Neural cell (in vitro differentiated cells): Measurements from ENCODE around the gene KIAA0586. TPM values are rescaled to one million over a fixed set of nuclear protein-coding genes. Genes with fewer than 3 reads are reported as not detected.

Experiments used
- H2AFZ ChIP-seq: fragments of 200-600, 300-800 bp; sonication (generic), shearing (Covaris generic); 2 replicates; pipeline ENCODE4 v1.6.0; 2014; ENCODE audit warnings: low read depth, mild to moderate bottlenecking, antibody characterized with exemption, low read length, moderate library complexity
- H3F3A ChIP-seq: fragments of 200-600 bp; shearing (Covaris generic); 2 replicates; pipeline ENCODE4 v1.6.1; 2016; ENCODE audit warnings: mild to moderate bottlenecking, moderate library complexity, mixed read lengths, antibody characterized with exemption, low read length; ENCODE audit not compliant: insufficient read depth, poor library complexity, severe bottlenecking
- H3K27ac ChIP-seq: fragments of 200-600, 300-800 bp; sonication (generic), shearing (Covaris generic); 2 replicates; pipeline ENCODE4 v1.5.1; 2014; ENCODE audit warnings: mild to moderate bottlenecking, low read length, moderate library complexity
- H3K27me3 ChIP-seq: fragments of 300-800, 200-600 bp; sonication (generic), shearing (Covaris generic); 2 replicates; pipeline ENCODE4 v1.6.0; 2014; ENCODE audit warnings: mild to moderate bottlenecking, low read depth, low read length, moderate library complexity; ENCODE audit not compliant: insufficient read depth
- H3K36me3 ChIP-seq: fragments of 300-800, 200-600 bp; sonication (generic), shearing (Covaris generic); 2 replicates; pipeline ENCODE4 v1.5.1; 2014; ENCODE audit warnings: mild to moderate bottlenecking, antibody characterized with exemption, low read length, moderate library complexity; ENCODE audit not compliant: insufficient read depth
- H3K4me2 ChIP-seq: fragments of 300-800, 200-600 bp; sonication (generic), shearing (Covaris generic); 2 replicates; pipeline ENCODE4 v1.6.0; 2014; ENCODE audit warnings: mild to moderate bottlenecking, low read length
- H3K4me3 ChIP-seq: fragments of 300-800, 200-600 bp; sonication (generic), shearing (Covaris generic); 2 replicates; pipeline ENCODE4 v1.5.1; 2014; ENCODE audit warnings: mild to moderate bottlenecking, low read length, moderate library complexity
- H3K79me2 ChIP-seq: fragments of 200-600 bp; shearing (Covaris generic); replicated peaks from 2 replicates; pipeline ENCODE4 v1.6.0; 2014; ENCODE audit warnings: mild to moderate bottlenecking, low read length, moderate library complexity; ENCODE audit not compliant: insufficient read depth
- H3K9ac ChIP-seq: fragments of 300-800, 200-600 bp; sonication (generic), shearing (Covaris generic); 2 replicates; pipeline ENCODE4 v1.6.1; 2016; ENCODE audit warnings: mild to moderate bottlenecking, low read length, mixed read lengths
- H3K9me2 ChIP-seq: fragments of 200-600 bp; shearing (Covaris generic); 2 replicates; pipeline ENCODE4 v1.6.1; 2016; ENCODE audit warnings: mild to moderate bottlenecking, low read length, mixed read lengths; ENCODE audit not compliant: insufficient read depth
- H3K9me3 ChIP-seq: fragments of 200-600, 300-800 bp; sonication (generic), shearing (Covaris generic); 2 replicates; pipeline ENCODE4 v1.6.1; 2016; ENCODE audit warnings: mild to moderate bottlenecking, mixed run types, low read length, moderate library complexity, mixed read lengths
- H4K20me1 ChIP-seq: fragments of 200-600 bp; shearing (Covaris generic); 2 replicates; pipeline ENCODE4 v1.6.1; 2016; ENCODE audit warnings: mild to moderate bottlenecking, mixed run types; ENCODE audit not compliant: insufficient read depth
- CTCF ChIP-seq: fragments of 450-650 bp; IDR thresholded peaks from 2 replicates; pipeline ENCODE4 v1.5.1; 2014; ENCODE audit warnings: antibody characterized with exemption, mild to moderate bottlenecking, moderate library complexity; ENCODE audit not compliant: poor library complexity, severe bottlenecking
- EP300 ChIP-seq: fragments of 450-650 bp; conservative IDR thresholded peaks from 2 replicates; pipeline ENCODE4 v1.6.1; 2014; ENCODE audit warnings: antibody characterized with exemption, mild to moderate bottlenecking, moderate library complexity; ENCODE audit not compliant: poor library complexity, severe bottlenecking
- EZH2 ChIP-seq: fragments of 200-600, 300-800 bp; shearing (Covaris generic), sonication (generic); IDR thresholded peaks from 2 replicates; pipeline ENCODE4 v1.6.1; 2014; ENCODE audit warnings: antibody characterized with exemption, low read length, borderline replicate concordance, mild to moderate bottlenecking; ENCODE audit not compliant: insufficient read depth, poor library complexity, severe bottlenecking
- MXI1 ChIP-seq: fragments of 450-650 bp; conservative IDR thresholded peaks from 2 replicates; pipeline ENCODE4 v1.6.1; 2014; ENCODE audit warnings: antibody characterized with exemption, mild to moderate bottlenecking; ENCODE audit not compliant: poor library complexity, severe bottlenecking
- POLR2AphosphoS5 ChIP-seq: IDR thresholded peaks from 2 replicates; pipeline ENCODE4 v1.6.1; 2012
- RAD21 ChIP-seq: fragments of 450-650 bp; conservative IDR thresholded peaks from 2 replicates; pipeline ENCODE4 v1.6.1; 2014; ENCODE audit warnings: antibody characterized with exemption, mild to moderate bottlenecking, moderate library complexity
- REST ChIP-seq: IDR thresholded peaks from 2 replicates; pipeline ENCODE4 v1.6.1; 2012; ENCODE audit warnings: borderline replicate concordance
- SMC3 ChIP-seq: fragments of 450-650 bp; conservative IDR thresholded peaks from 2 replicates; pipeline ENCODE4 v1.6.1; 2014; ENCODE audit warnings: antibody characterized with exemption, mild to moderate bottlenecking, moderate library complexity; ENCODE audit not compliant: poor library complexity
- TAF1 ChIP-seq: IDR thresholded peaks from 2 replicates; pipeline ENCODE4 v1.6.1; 2012; ENCODE audit warnings: low read depth
- polyA plus RNA-seq: library from polyadenylated mRNA; depleted of rRNA; stranded (reverse); fragments of >200 nt; gene quantifications from 2 replicates; pipeline ENCODE4 v1.2.3, GENCODE V29; 2014

The KIAA0586 gene
- polyA plus RNA-seq, 1 donor from 2014 or later = 8.0 TPM

GRCh38 chr14:58426670-58427280, 744 bp upstream of the KIAA0586 start:
- H3K9me3 ChIP-seq = no peaks in the 10 kb centered on the region
- H3K9me2 ChIP-seq = no peaks in the 10 kb centered on the region
- H3K79me2 ChIP-seq = peaks cover 27% of the 10 kb centered on the region
- TF ChIP-seq REST = no peak
- peak; percentile 97 for TF ChIP-seq MXI1
- no peak for TF ChIP-seq TAF1
- no peak for TF ChIP-seq EP300
- peak; percentile 73 for TF ChIP-seq POLR2AphosphoS5
- TF ChIP-seq RAD21 = no peak
- no peak for TF ChIP-seq EZH2
- TF ChIP-seq SMC3 = no peak
- TF ChIP-seq CTCF = no peak
- peak overlapping the region; percentile 92 for H3K4me3 ChIP-seq
- H3F3A ChIP-seq = no peaks in the 10 kb centered on the region
- peak overlapping the region; percentile 99 for H2AFZ ChIP-seq
- H3K9ac ChIP-seq = peak overlapping the region; percentile 89
- no peaks in the 10 kb centered on the region for H3K27me3 ChIP-seq
- peak overlapping the region; percentile 96 for H3K27ac ChIP-seq
- H3K4me2 ChIP-seq = peak overlapping the region; percentile 75
- H3K36me3 ChIP-seq = no peaks in the 10 kb centered on the region
- no peaks in the 10 kb centered on the region for H4K20me1 ChIP-seq

GRCh38 chr14:58428118-58428683, 682 bp downstream of the KIAA0586 start:
- Histone ChIP-seq H3K27ac (peak overlapping the region; percentile 96), H3K4me3 (peak overlapping the region; percentile 92), H3K27me3 (no peaks in the 10 kb centered on the region), H3K9me2 (no peaks in the 10 kb centered on the region), H3K9me3 (no peaks in the 10 kb centered on the region), H4K20me1 (no peaks in the 10 kb centered on the region), H3K36me3 (no peaks in the 10 kb centered on the region), H3F3A (no peaks in the 10 kb centered on the region), H2AFZ (peak overlapping the region; percentile 84), H3K4me2 (peak overlapping the region; percentile 80), H3K9ac (peak overlapping the region; percentile 89), H3K79me2 (peaks cover 27% of the 10 kb centered on the region)
- TF ChIP-seq MXI1 = peak; percentile 32
- TF ChIP-seq POLR2AphosphoS5 = no peak
- TF ChIP-seq CTCF = no peak
- no peak for TF ChIP-seq REST
